Calu3 (cell line): ENCODE measurements around the gene TROAP. TPM values are rescaled to one million over a fixed set of nuclear protein-coding genes. Genes with fewer than 3 reads are reported as not detected.
"Not testable (repeated sequence)": the region's sequence is repeated elsewhere in the genome, so short reads cannot be mapped to it uniquely, and the experiment has no call there.

Experiments used
- BruUV-seq: library from RNA; stranded (reverse); fragments of 400-500 nt; replicated peaks from 2 replicates; lab custom pipeline; 2021; lab: Mats Ljungman, UMichigan
- CTCF ChIA-PET: fragments of 300-600 bp; sonication (Branson Sonifier 250); formaldehyde crosslinking; loops from one replicate; lab custom pipeline; 2022; ENCODE audit warnings: antibody characterized with exemption; lab: Charles Lee
- DNase-seq: peaks from one replicate; pipeline ENCODE4 v3.0.0; 2022
- H3K27ac Mint-ChIP-seq: one replicate; pipeline ENCODE4 v1.8.0; 2022; ENCODE audit warnings: mixed read lengths; ENCODE audit not compliant: unreplicated experiment
- H3K27me3 Mint-ChIP-seq: one replicate; pipeline ENCODE4 v1.8.0; 2022; ENCODE audit warnings: mixed read lengths; ENCODE audit not compliant: unreplicated experiment
- H3K36me3 Mint-ChIP-seq: one replicate; pipeline ENCODE4 v1.8.0; 2022; ENCODE audit warnings: mild to moderate bottlenecking, moderate library complexity, mixed read lengths; ENCODE audit not compliant: insufficient read depth, unreplicated experiment
- H3K4me1 Mint-ChIP-seq: one replicate; pipeline ENCODE4 v1.8.0; 2022; ENCODE audit warnings: mild to moderate bottlenecking, low read depth, mixed read lengths; ENCODE audit not compliant: unreplicated experiment
- H3K4me3 Mint-ChIP-seq: one replicate; pipeline ENCODE4 v1.8.0; 2022; ENCODE audit warnings: mild to moderate bottlenecking, low read depth, moderate library complexity, mixed read lengths; ENCODE audit not compliant: unreplicated experiment
- H3K9me3 Mint-ChIP-seq: one replicate; pipeline ENCODE4 v1.8.0; 2022; ENCODE audit warnings: low read depth, mixed read lengths; ENCODE audit not compliant: unreplicated experiment
- CTCF ChIP-seq: fragments of 200-600 bp; IDR thresholded peaks from one replicate; pipeline ENCODE4 v1.8.0; 2022; ENCODE audit warnings: antibody characterized with exemption; ENCODE audit not compliant: unreplicated experiment
- intact Hi-C: fragments of 100-400 bp; cut with micrococcal nuclease; formaldehyde crosslinking; loops from one replicate; pipeline ENCODE4 v1.10.0; 2022; ENCODE audit not compliant: unreplicated experiment
- total RNA-seq: library from RNA; stranded (reverse); gene quantifications from 2 replicates; pipeline ENCODE4 v1.2.3, GENCODE V29; 2022

Gene TROAP
- total RNA-seq, 1 experiment from 2014 or later = 49.8 TPM

- peaks cover 39% of the 10 kb centered on the region for H3K27me3 Mint-ChIP-seq
- H3K4me3 Mint-ChIP-seq = no peak overlapping the region
- intact Hi-C loops = no loop called here
- DNase-seq = no peak
- peaks cover 20% of the 10 kb centered on the region for H3K4me1 Mint-ChIP-seq
- no TSS peak for BruUV-seq
- peaks cover 8% of the 10 kb centered on the region for H3K36me3 Mint-ChIP-seq
- no peak overlapping the region for H3K27ac Mint-ChIP-seq
- H3K9me3 Mint-ChIP-seq = peaks cover 2% of the 10 kb centered on the region
- CTCF ChIA-PET = no interaction called here
- TF ChIP-seq CTCF = no peak
These were observed 21.3 kb upstream of the TROAP start for GRCh38 chr12:49301760-49302159.

GRCh38 chr12:49304161-49304560, 18.9 kb upstream of the TROAP start:
- Mint-ChIP-seq H3K4me1 (no peaks in the 10 kb centered on the region), H3K36me3 (no peaks in the 10 kb centered on the region), H3K27ac (no peak overlapping the region), H3K9me3 (peaks cover 2% of the 10 kb centered on the region), H3K27me3 (peaks cover 46% of the 10 kb centered on the region), H3K4me3 (no peak overlapping the region)
- TF ChIP-seq CTCF = no peak
- no peak for DNase-seq
- CTCF ChIA-PET = interaction anchor here (0.5 to 0.6 kb wide), 2 partner anchors 21 to 123 kb away, joined by 3 to 4 read pairs; no protein-coding TSS in a partner anchor
- intact Hi-C loops = no loop called here
- no TSS peak for BruUV-seq

GRCh38 chr12:49305762-49306510, 17.1 kb upstream of the TROAP start:
- Mint-ChIP-seq H3K36me3 (no peaks in the 10 kb centered on the region), H3K9me3 (peaks cover 2% of the 10 kb centered on the region), H3K4me1 (no peaks in the 10 kb centered on the region), H3K4me3 (no peak overlapping the region), H3K27me3 (peaks cover 49% of the 10 kb centered on the region), H3K27ac (no peak overlapping the region)
- CTCF ChIA-PET = interaction anchor here (0.6 to 0.8 kb wide), 2 partner anchors 8 to 21 kb away, joined by 3 to 5 read pairs; no protein-coding TSS in a partner anchor
- DNase-seq = no peak
- intact Hi-C loops = no loop called here
- BruUV-seq = no TSS peak
- TF ChIP-seq CTCF = no peak

GRCh38 chr12:49309386-49309785, 13.7 kb upstream of the TROAP start:
- H3K9me3 Mint-ChIP-seq = peaks cover 2% of the 10 kb centered on the region
- no peak for DNase-seq
- CTCF ChIA-PET = no interaction called here
- peak overlapping the region; percentile 42 for H3K27ac Mint-ChIP-seq
- H3K4me3 Mint-ChIP-seq = no peak overlapping the region
- BruUV-seq = no TSS peak
- intact Hi-C loops = no loop called here
- H3K27me3 Mint-ChIP-seq = peaks cover 36% of the 10 kb centered on the region
- no peaks in the 10 kb centered on the region for H3K36me3 Mint-ChIP-seq
- H3K4me1 Mint-ChIP-seq = no peaks in the 10 kb centered on the region
- TF ChIP-seq CTCF = no peak

GRCh38 chr12:49310451-49311000, 12.5 kb upstream of the TROAP start:
- CTCF ChIA-PET, H3K4me3 Mint-ChIP-seq: not testable (repeated sequence)
- H3K27me3 Mint-ChIP-seq = peaks cover 25% of the 10 kb centered on the region

More at GRCh38 chr12:49310451-49311000, 12.5 kb upstream of the TROAP start:
- H3K9me3 Mint-ChIP-seq, H3K27ac Mint-ChIP-seq, DNase-seq, H3K36me3 Mint-ChIP-seq, intact Hi-C loops, BruUV-seq, H3K4me1 Mint-ChIP-seq: not testable (repeated sequence)
